GM12891 (cell line): ENCODE results near the gene VPS13A.

Experiments
- POLR2A ChIP-seq: IDR thresholded peaks from 2 replicates; pipeline ENCODE4 v1.6.1; 2011; ENCODE audit warnings: low read depth, low read length, control low read depth
- POLR2AphosphoS5 ChIP-seq: IDR thresholded peaks from 2 replicates; pipeline ENCODE4 v1.6.1; 2011; ENCODE audit warnings: low read depth, low read length, control low read depth
- POU2F2 ChIP-seq: IDR thresholded peaks from 2 replicates; pipeline ENCODE4 v1.6.1; 2011; ENCODE audit warnings: low read depth, mild to moderate bottlenecking, control low read depth, low read length, moderate library complexity
- TAF1 ChIP-seq: IDR thresholded peaks from 2 replicates; pipeline ENCODE4 v1.6.1; 2011; ENCODE audit warnings: low read depth, low read length, control low read depth

DNA sequence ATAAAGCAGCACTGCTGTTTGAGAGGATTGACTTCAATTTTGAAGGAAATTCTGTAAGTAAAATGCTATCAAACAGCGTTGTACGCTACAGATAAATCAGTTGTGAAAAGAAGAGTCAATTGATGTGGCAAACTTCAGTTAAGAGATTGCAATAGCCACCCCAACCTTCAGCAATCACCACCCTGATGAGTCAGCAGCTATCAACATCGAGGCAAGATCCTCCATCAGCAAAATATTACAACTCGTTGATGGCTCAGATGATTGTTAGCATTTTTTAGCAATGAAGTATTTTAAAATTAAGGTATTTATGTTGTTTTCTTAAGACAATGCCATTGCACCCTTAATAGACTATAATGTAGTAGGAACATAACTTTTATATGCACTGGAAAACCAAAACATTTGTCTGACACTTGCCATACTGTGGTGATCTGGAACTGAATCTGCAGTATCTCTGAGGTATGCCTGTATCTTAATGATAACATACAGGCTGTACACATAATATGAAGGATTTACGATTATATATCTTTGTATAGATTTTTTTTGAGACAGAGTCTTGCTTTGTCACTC is 47.5 kb downstream of the VPS13A start:
- no peak for TF ChIP-seq POLR2AphosphoS5
- no peak for TF ChIP-seq TAF1
- TF ChIP-seq POLR2A, result no peak
- TF ChIP-seq POU2F2, result no peak
